ENCODE measurements around the gene SLN.
"Not testable (repeated sequence)": the region's sequence is repeated elsewhere in the genome, so short reads cannot be mapped to it uniquely, and the experiment has no call there.

SLN gene

GRCh38 chr11:107711861-107712755, at the start of gene SLN:
Gene SLN, minus strand, starts transcription at chr11:107712056.
- no peak for DNase-seq (ENCODE audit: low read depth in 2 of 2)

GRCh38 chr11:107758719-107759355, 47.0 kb upstream of the SLN start:
- DNase-seq (ENCODE audit: low read depth in 2 of 2), result not testable (repeated sequence)

- no peak for DNase-seq (ENCODE audit: low read depth in 2 of 2)
These were observed 45.8 kb upstream of the SLN start for GRCh38 chr11:107757661-107758060.

- DNase-seq (ENCODE audit: low read depth in 2 of 2), result no peak
These were observed 44.7 kb upstream of the SLN start for GRCh38 chr11:107756553-107756952.

GRCh38 chr11:107752949-107753822, 41.3 kb upstream of the SLN start:
- DNase-seq (ENCODE audit: low read depth in 2 of 2), result no peak

- DNase-seq (ENCODE audit: low read depth in 2 of 2), result no peak
These were observed 40.7 kb upstream of the SLN start for GRCh38 chr11:107752508-107752907.

GRCh38 chr11:107751082-107751481, 39.2 kb upstream of the SLN start:
- DNase-seq (ENCODE audit: low read depth in 2 of 2), result no peak

GRCh38 chr11:107750313-107750712, 38.5 kb upstream of the SLN start:
- no peak for DNase-seq (ENCODE audit: low read depth in 2 of 2)

GRCh38 chr11:107747622-107748021, 35.8 kb upstream of the SLN start:
- no peak for DNase-seq (ENCODE audit: low read depth in 2 of 2)

GRCh38 chr11:107744736-107745135, 32.9 kb upstream of the SLN start:
- DNase-seq (ENCODE audit: low read depth in 2 of 2), result no peak

- DNase-seq (ENCODE audit: low read depth in 2 of 2), result no peak
These were observed 31.3 kb upstream of the SLN start for GRCh38 chr11:107743191-107743590.

GRCh38 chr11:107741044-107741823, 29.4 kb upstream of the SLN start:
- DNase-seq (ENCODE audit: low read depth in 2 of 2), result no peak

GRCh38 chr11:107740271-107740670, 28.4 kb upstream of the SLN start:
- DNase-seq (ENCODE audit: low read depth in 2 of 2), result no peak

GRCh38 chr11:107736546-107736945, 24.7 kb upstream of the SLN start:
- no peak for DNase-seq (ENCODE audit: low read depth in 2 of 2)

GRCh38 chr11:107733518-107733917, 21.7 kb upstream of the SLN start:
- no peak for DNase-seq (ENCODE audit: low read depth in 2 of 2)

GRCh38 chr11:107732689-107733051, 20.8 kb upstream of the SLN start:
- DNase-seq (ENCODE audit: low read depth in 2 of 2), result no peak

- no peak for DNase-seq (ENCODE audit: low read depth in 2 of 2)
These were observed 20.3 kb upstream of the SLN start for GRCh38 chr11:107731941-107732688.

- no peak for DNase-seq (ENCODE audit: low read depth in 2 of 2)
These were observed 10.8 kb upstream of the SLN start for GRCh38 chr11:107722662-107723061.

GRCh38 chr11:107721207-107721606, 9.4 kb upstream of the SLN start:
- no peak for DNase-seq (ENCODE audit: low read depth in 2 of 2)

- no peak for DNase-seq (ENCODE audit: low read depth in 2 of 2)
These were observed 8.5 kb upstream of the SLN start for GRCh38 chr11:107720303-107720774.

All from stimulated activated CD8-positive, alpha-beta memory T cell treated with anti-CD3 and anti-CD28 coated beads, Interleukin-15, amount 100 ng/mL, for 4 hours (primary cell).